SK-N-SH (cell line): ENCODE results near the gene SSR1. TPM values are rescaled to one million over a fixed set of nuclear protein-coding genes. Genes with fewer than 3 reads are reported as not detected.

ENCODE experiments used
- CTCF ChIA-PET: fragments of 300-600, 350-600 bp; formaldehyde crosslinking; extraction: SDS; loops from one replicate; lab custom pipeline; 2021; lab: Yijun Ruan, JAX
- POLR2A ChIA-PET: fragments of 350-600 bp; sonication (Branson Sonifier 250); formaldehyde crosslinking; extraction: SDS; loops from one replicate; lab custom pipeline; 2020; ENCODE audit warnings: antibody characterized with exemption, inconsistent platforms; lab: Yijun Ruan, JAX
- DNase-seq: peaks from one replicate; pipeline ENCODE4 v3.0.0; 2012
- H2AFZ ChIP-seq: fragments of 200-600 bp; sonication (generic); 2 replicates; pipeline ENCODE4 v1.8.1; 2016; ENCODE audit warnings: antibody characterized with exemption, mild to moderate bottlenecking, low read depth
- H3F3A ChIP-seq: fragments of 200-600 bp; sonication (generic); replicated peaks from 2 replicates; pipeline ENCODE3; 2016; ENCODE audit warnings: antibody characterized with exemption, mild to moderate bottlenecking; ENCODE audit not compliant: insufficient read depth
- H3K27ac ChIP-seq, 2 experiments: fragments of 200-500 bp in 1 of 2; fragments of 200-600 bp in 1 of 2; sonication (Bioruptor generic) in 1 of 2; sonication (generic), shearing (Covaris generic) in 1 of 2; 2 replicates each; pipeline versions ENCODE4 v1.5.1 to v1.6.1; 2014 to 2016; ENCODE audit warnings: low read depth in 2 of 2, inconsistent platforms in 1 of 2, low read length in 1 of 2, mild to moderate bottlenecking in 1 of 2, mixed read lengths in 1 of 2
- H3K27me3 ChIP-seq: fragments of 200-600 bp; sonication (generic), shearing (Covaris generic); 2 replicates; pipeline ENCODE4 v1.6.1; 2016; ENCODE audit warnings: mixed run types; ENCODE audit not compliant: insufficient read depth
- H3K36me3 ChIP-seq, 2 experiments: fragments of 200-500 bp in 1 of 2; fragments of 200-600 bp in 1 of 2; sonication (Bioruptor generic) in 1 of 2; sonication (generic) in 1 of 2; replicated peaks in 1 of 2; 2 replicates each; pipeline versions ENCODE3 to v1.5.1; 2014 to 2016; ENCODE audit warnings: low read length in 1 of 2, mild to moderate bottlenecking in 1 of 2; ENCODE audit not compliant: insufficient read depth in 2 of 2, control insufficient read depth in 1 of 2
- H3K4me1 ChIP-seq, 2 experiments: fragments of 200-500 bp in 1 of 2; fragments of 200-600 bp in 1 of 2; sonication (Bioruptor generic) in 1 of 2; sonication (generic), shearing (Covaris generic) in 1 of 2; 2 replicates each; pipeline versions ENCODE4 v1.5.1 to v1.6.1; 2014 to 2016; ENCODE audit warnings: low read depth in 1 of 2, low read length in 1 of 2, mixed run types in 1 of 2; ENCODE audit not compliant: insufficient read depth in 2 of 2, control insufficient read depth in 1 of 2
- H3K4me2 ChIP-seq: fragments of 200-600 bp; sonication (generic), shearing (Covaris generic); 2 replicates; pipeline ENCODE4 v1.6.1; 2017; ENCODE audit warnings: mixed run types
- H3K4me3 ChIP-seq, 2 experiments: fragments of 200-500 bp in 1 of 2; fragments of 200-600 bp in 1 of 2; sonication (Bioruptor generic) in 1 of 2; sonication (generic), shearing (Covaris generic) in 1 of 2; 2 replicates each; pipeline versions ENCODE4 v1.5.1 to v1.8.1; 2014 to 2016; ENCODE audit warnings: low read depth in 2 of 2, inconsistent platforms in 1 of 2, low read length in 1 of 2, mild to moderate bottlenecking in 1 of 2, mixed read lengths in 1 of 2, moderate library complexity in 1 of 2
- H3K79me2 ChIP-seq: fragments of 200-600 bp; sonication (generic); 2 replicates; pipeline ENCODE4 v1.8.1; 2017; ENCODE audit warnings: mild to moderate bottlenecking; ENCODE audit not compliant: insufficient read depth
- H3K9ac ChIP-seq: fragments of 200-600 bp; sonication (generic); 2 replicates; pipeline ENCODE4 v1.6.1; 2017; ENCODE audit warnings: mixed run types
- H3K9me2 ChIP-seq: fragments of 200-600 bp; sonication (generic); 2 replicates; pipeline ENCODE4 v1.6.1; 2017; ENCODE audit warnings: mixed run types
- H3K9me3 ChIP-seq: fragments of 200-600 bp; sonication (generic); 2 replicates; pipeline ENCODE4 v1.6.1; 2017; ENCODE audit warnings: mixed run types, mild to moderate bottlenecking, moderate library complexity
- H4K20me1 ChIP-seq: fragments of 200-600 bp; sonication (generic); 2 replicates; pipeline ENCODE4 v1.6.1; 2017; ENCODE audit warnings: mild to moderate bottlenecking, mixed run types; ENCODE audit not compliant: insufficient read depth
- CHD2 ChIP-seq: fragments of 150-350 bp; IDR thresholded peaks from 2 replicates; pipeline ENCODE4 v1.6.1; 2018; ENCODE audit warnings: low read length; ENCODE audit not compliant: partially characterized antibody
- CTCF ChIP-seq: fragments of 200-600 bp; sonication (generic); IDR thresholded peaks from 2 replicates; pipeline ENCODE4 v1.6.1; 2017; ENCODE audit warnings: antibody characterized with exemption, mild to moderate bottlenecking, moderate library complexity
- EP300 ChIP-seq, 2 experiments: IDR thresholded peaks; 2 replicates each; pipeline versions ENCODE4 v1.4.0 to v1.6.1; 2012; ENCODE audit warnings: borderline replicate concordance in 1 of 2, low read depth in 1 of 2, low read length in 1 of 2
- FOSL2 ChIP-seq: IDR thresholded peaks from 2 replicates; pipeline ENCODE4 v1.4.0; 2012; ENCODE audit warnings: low read depth, mild to moderate bottlenecking, moderate library complexity, borderline replicate concordance
- FOXJ3 ChIP-seq: sonication (generic); formaldehyde crosslinking; IDR thresholded peaks from 2 replicates; pipeline ENCODE4 v1.5.1; 2020; ENCODE audit warnings: mild to moderate bottlenecking, missing genetic modification reagents
- GABPA ChIP-seq: IDR thresholded peaks from 2 replicates; pipeline ENCODE4 v1.4.0; 2012; ENCODE audit warnings: low read depth, mild to moderate bottlenecking
- GATA2 ChIP-seq: sonication (generic); formaldehyde crosslinking; IDR thresholded peaks from 2 replicates; pipeline ENCODE4 v1.5.0; 2020; ENCODE audit warnings: mild to moderate bottlenecking, missing genetic modification reagents
- JUND ChIP-seq: IDR thresholded peaks from 2 replicates; pipeline ENCODE4 v1.4.0; 2012
- MAX ChIP-seq: IDR thresholded peaks from 2 replicates; pipeline ENCODE4 v1.4.0; 2012; ENCODE audit warnings: low read depth
- MEF2A ChIP-seq: IDR thresholded peaks from 2 replicates; pipeline ENCODE4 v1.4.0; 2012; ENCODE audit warnings: low read depth, borderline replicate concordance
- NRF1 ChIP-seq: IDR thresholded peaks from 2 replicates; pipeline ENCODE4 v1.6.1; 2012; ENCODE audit warnings: low read depth, mild to moderate bottlenecking, low read length
- POLR2AphosphoS5 ChIP-seq: IDR thresholded peaks from 2 replicates; pipeline ENCODE4 v1.6.1; 2012; ENCODE audit warnings: low read depth, low read length
- RAD21 ChIP-seq: IDR thresholded peaks from 2 replicates; pipeline ENCODE4 v1.6.1; 2012; ENCODE audit warnings: mild to moderate bottlenecking, low read length
- REST ChIP-seq: IDR thresholded peaks from 2 replicates; pipeline ENCODE4 v1.6.1; 2012; ENCODE audit warnings: mild to moderate bottlenecking, low read depth, low read length, moderate library complexity
- RXRA ChIP-seq: IDR thresholded peaks from 2 replicates; pipeline ENCODE4 v1.4.0; 2012; ENCODE audit warnings: low read depth, mild to moderate bottlenecking, borderline replicate concordance
- SMC3 ChIP-seq: IDR thresholded peaks from 2 replicates; pipeline ENCODE4 v1.6.1; 2012; ENCODE audit warnings: low read depth, low read length, improper control_type of control experiment
- TCF12 ChIP-seq: IDR thresholded peaks from 2 replicates; pipeline ENCODE4 v1.4.0; 2012
- USF1 ChIP-seq: IDR thresholded peaks from 2 replicates; pipeline ENCODE4 v1.4.0; 2012; ENCODE audit warnings: low read depth, borderline replicate concordance
- ZBTB33 ChIP-seq: IDR thresholded peaks from 2 replicates; pipeline ENCODE4 v1.4.0; 2012; ENCODE audit warnings: low read depth, borderline replicate concordance
- WGBS: methylation state at CpG from one replicate; pipeline ENCODE4 v1.1.6; 2017; ENCODE audit warnings: low lambda C conversion rate; 5-methylcytosine and 5-hydroxymethylcytosine counted together
- polyA plus RNA-seq, 3 experiments: library from polyadenylated mRNA; depleted of rRNA; stranded (reverse); fragments of >200 nt; gene quantifications; 2 replicates each; pipeline ENCODE4 v1.2.3, GENCODE V29; 2012

SSR1 gene
- polyA plus RNA-seq, 1 of the 3 experiments (the other 2 are of a cell fraction), result 50.7 TPM

- Histone ChIP-seq H2AFZ (no peak overlapping the region), H3K27ac (no peak overlapping the region), H3K9me3 (no peaks in the 10 kb centered on the region), H3K4me1 (no peaks in the 10 kb centered on the region), H3F3A (peaks cover 4% of the 10 kb centered on the region), H3K36me3 (peaks cover 11 to 26% of the 10 kb centered on the region in 2 experiments), H3K27me3 (no peaks in the 10 kb centered on the region), H3K9ac (no peak overlapping the region), H3K79me2 (no peaks in the 10 kb centered on the region; the same call in 1 of the 2 replicates), H3K9me2 (no peaks in the 10 kb centered on the region), H3K4me3 (no peak overlapping the region), H4K20me1 (0 out of 2 replicates have a peak, but pooled peaks cover 4% of the 10 kb centered on the region), H3K4me2 (no peak overlapping the region)
- POLR2A ChIA-PET, result no interaction called here
- TF ChIP-seq FOSL2 (no peak), NRF1 (no peak), EP300 (IDR thresholded peaks at IDR 0.05; ENCODE audit: borderline replicate concordance in 1 of 2, low read depth in 1 of 2, low read length in 1 of 2) (no peak), FOXJ3 (CRISPR knock-in tag) (no peak), MAX (no peak), GABPA (no peak), JUND (no peak), SMC3 (no peak), CTCF (no peak), CHD2 (no peak), GATA2 (CRISPR knock-in tag) (no peak), MEF2A (no peak), REST (no peak), RAD21 (no peak), TCF12 (no peak), POLR2AphosphoS5 (no peak), RXRA (no peak), ZBTB33 (no peak), USF1 (no peak)
- CTCF ChIA-PET, result interaction anchor here (1.1 to 1.4 kb wide), 2 partner anchors 9 to 14 kb away, joined by 5 to 6 read pairs; no protein-coding TSS in a partner anchor
- DNase-seq, result no peak
- 86% methylated on average over 49 of the region's 62 CpGs for WGBS
Observed at GRCh38 chr6:7229376-7230326, 83.3 kb downstream of the SSR1 start.
